A549 (cell line): Measurements from ENCODE around the gene TAF3. TPM values are rescaled to one million over a fixed set of nuclear protein-coding genes. Genes with fewer than 3 reads are reported as not detected.
A peak's percentile ranks its signal among the peaks of the same experiment; 100 is the strongest.

ENCODE experiments used
- ATAC-seq, 2 experiments: fragments of 200-7000 bp in 1 of 2; fragments of >200 bp in 1 of 2; cut with Nextera tagmentation in 1 of 2; cut with Tn5 transposase in 1 of 2; 3 replicates each; pipeline versions ENCODE4 v1.8.0 to v1.9.1; 2018 to 2020; ENCODE audit warnings: mild to moderate bottlenecking in 1 of 2, moderate library complexity in 1 of 2
- CTCF ChIA-PET: fragments of 300-600 bp; sonication (Branson Sonifier 250); formaldehyde crosslinking; extraction: SDS; loops from one replicate; lab custom pipeline; 2021; ENCODE audit warnings: antibody characterized with exemption, inconsistent platforms; lab: Yijun Ruan, JAX
- POLR2A ChIA-PET: fragments of 350-600 bp; formaldehyde crosslinking; extraction: SDS; loops from one replicate; lab custom pipeline; 2021; ENCODE audit warnings: antibody characterized with exemption, inconsistent platforms; lab: Yijun Ruan, JAX
- DNase-seq, 2 experiments: peaks; one replicate each; pipeline versions ENCODE4 v3.0.0 to v3.0.0-alpha.2; 2011 to 2016; ENCODE audit warnings: low read depth in 1 of 2, low spot score in 1 of 2
- FAIRE-seq: peaks from 2 replicates; lab custom pipeline; 2011; peaks lifted over from hg19 to GRCh38; lab: Jason Lieb, UNC
- H3K27ac ChIP-seq, 2 experiments: fragments of >200 bp; sonication (Bioruptor Twin); formaldehyde crosslinking; 3 replicates each; pipeline ENCODE4 v1.5.1; 2016 to 2017
- H3K4me1 ChIP-seq: fragments of >200 bp; sonication (Bioruptor Twin); formaldehyde crosslinking; 3 replicates; pipeline ENCODE4 v1.6.1; 2016
- H3K4me2 ChIP-seq: fragments of >200 bp; sonication (Bioruptor Twin); formaldehyde crosslinking; 3 replicates; pipeline ENCODE4 v1.6.1; 2016
- H3K4me3 ChIP-seq: fragments of >200 bp; sonication (Bioruptor Twin); formaldehyde crosslinking; 3 replicates; pipeline ENCODE4 v1.5.1; 2016
- H3K9me3 ChIP-seq: fragments of >200 bp; sonication (Bioruptor Twin); formaldehyde crosslinking; 3 replicates; pipeline ENCODE4 v1.6.1; 2016
- ATOH8 ChIP-seq: fragments of 250-450 bp; sonication (Bioruptor Pico); IDR thresholded peaks from 2 replicates; pipeline ENCODE4 v1.5.0; 2020; ENCODE audit warnings: low read depth, mild to moderate bottlenecking, moderate library complexity
- CBX8 ChIP-seq: fragments of 200-600 bp; sonication (generic); IDR thresholded peaks from 2 replicates; pipeline ENCODE4 v1.6.1; 2016
- CEBPB ChIP-seq, 2 experiments: fragments of >200 bp in 1 of 2; sonication (Bioruptor Twin) in 1 of 2; formaldehyde crosslinking in 1 of 2; IDR thresholded peaks; 2 replicates each; pipeline ENCODE4 v1.6.1; 2012 to 2016
- CTCF ChIP-seq: fragments of >200 bp; sonication (Bioruptor Twin); formaldehyde crosslinking; IDR thresholded peaks from 3 replicates; pipeline ENCODE4 v1.5.1; 2016
- EHMT2 ChIP-seq: fragments of 200-600 bp; sonication (generic); IDR thresholded peaks from 2 replicates; pipeline ENCODE4 v1.6.1; 2016; ENCODE audit warnings: antibody characterized with exemption, low read depth, mild to moderate bottlenecking, moderate library complexity
- EP300 ChIP-seq, 2 experiments: fragments of >200 bp; sonication (Bioruptor Twin); formaldehyde crosslinking; IDR thresholded peaks; 2 replicates in 1 of 2; 3 replicates in 1 of 2; pipeline ENCODE4 v1.6.1; 2016 to 2017
- ESRRA ChIP-seq: fragments of 150-350 bp; IDR thresholded peaks from 2 replicates; pipeline ENCODE4 v1.6.1; 2014; ENCODE audit warnings: mild to moderate bottlenecking, low read length, borderline replicate concordance
- FOSB ChIP-seq: fragments of 250-450 bp; sonication (Bioruptor Pico); IDR thresholded peaks from 2 replicates; pipeline ENCODE4 v1.5.0; 2020; ENCODE audit warnings: mild to moderate bottlenecking, moderate library complexity
- GATA3 ChIP-seq: IDR thresholded peaks from 2 replicates; pipeline ENCODE4 v1.6.1; 2012; ENCODE audit warnings: borderline replicate concordance
- HDAC2 ChIP-seq: fragments of 200-600 bp; sonication (generic); IDR thresholded peaks from 2 replicates; pipeline ENCODE4 v1.6.1; 2016
- HOXB13 ChIP-seq: fragments of 250-450 bp; sonication (Bioruptor Pico); IDR thresholded peaks from 2 replicates; pipeline ENCODE4 v1.5.0; 2020; ENCODE audit warnings: low read depth, mild to moderate bottlenecking, moderate library complexity
- MAZ ChIP-seq: fragments of 150-350 bp; IDR thresholded peaks from 2 replicates; pipeline ENCODE4 v1.6.1; 2014; ENCODE audit warnings: antibody characterized with exemption, low read depth, low read length, borderline replicate concordance
- NFE2L2 ChIP-seq: fragments of 150-350 bp; conservative IDR thresholded peaks from 2 replicates; pipeline ENCODE4 v1.6.1; 2014; ENCODE audit warnings: low read length
- RCOR1 ChIP-seq: fragments of 150-350 bp; IDR thresholded peaks from 2 replicates; pipeline ENCODE4 v1.6.1; 2014; ENCODE audit warnings: antibody characterized with exemption, low read length, low read depth
- REST ChIP-seq: fragments of 200-600 bp; sonication (generic); IDR thresholded peaks from 2 replicates; pipeline ENCODE4 v1.6.1; 2016; ENCODE audit warnings: antibody characterized with exemption, mild to moderate bottlenecking, moderate library complexity
- RNF2 ChIP-seq: fragments of 200-600 bp; sonication (generic); IDR thresholded peaks from 2 replicates; pipeline ENCODE4 v1.6.1; 2016; ENCODE audit warnings: low read depth, mild to moderate bottlenecking, antibody characterized with exemption, moderate library complexity, borderline replicate concordance
- SREBF2 ChIP-seq: fragments of 450-650 bp; IDR thresholded peaks from 2 replicates; pipeline ENCODE4 v1.6.1; 2014; ENCODE audit warnings: mild to moderate bottlenecking, moderate library complexity
- TFCP2L1 ChIP-seq: fragments of 250-450 bp; sonication (Bioruptor Pico); IDR thresholded peaks from 2 replicates; pipeline ENCODE4 v1.5.0; 2021; ENCODE audit warnings: mild to moderate bottlenecking
- TP53 ChIP-seq: fragments of 250-450 bp; sonication (Bioruptor Pico); IDR thresholded peaks from 2 replicates; pipeline ENCODE4 v1.5.0; 2021; ENCODE audit warnings: mild to moderate bottlenecking, moderate library complexity
- ZFP36 ChIP-seq: fragments of 450-650 bp; IDR thresholded peaks from 2 replicates; pipeline ENCODE4 v1.6.1; 2014; ENCODE audit warnings: borderline replicate concordance; ENCODE audit not compliant: partially characterized antibody
- ZNF302 ChIP-seq: fragments of 250-450 bp; sonication (Bioruptor Pico); IDR thresholded peaks from 2 replicates; pipeline ENCODE4 v1.9.0; 2021; ENCODE audit warnings: inconsistent platforms, mild to moderate bottlenecking, moderate library complexity
- ZSCAN20 ChIP-seq: fragments of 250-450 bp; sonication (Bioruptor Pico); IDR thresholded peaks from 2 replicates; pipeline ENCODE4 v1.8.0; 2022; ENCODE audit warnings: mild to moderate bottlenecking, moderate library complexity
- WGBS: methylation state at CpG from one replicate; pipeline ENCODE4 v1.1.6; 2017; ENCODE audit errors: missing lambda C conversion rate; 5-methylcytosine and 5-hydroxymethylcytosine counted together
- polyA plus RNA-seq, 4 experiments: library from polyadenylated mRNA; depleted of rRNA in 3 of 4; stranded (reverse); fragments of >200 nt; fragmentation: RNase III in 1 of 4; extraction: RNeasy Plus Mini Kit Qiagen cat#74134 plus additional on column Dnase treatment in 1 of 4; gene quantifications; 2 replicates in 3 of 4; 3 replicates in 1 of 4; pipeline ENCODE4 v1.2.3, GENCODE V29; 2011 to 2017
- TF ChIP-seq, protein P1 (sequence below): fragments of 150-350 bp; IDR thresholded peaks from 2 replicates; pipeline ENCODE4 v1.6.1; 2014; ENCODE audit warnings: low read depth, mild to moderate bottlenecking, low read length

The TAF3 gene
- polyA plus RNA-seq, 2 of the 4 experiments (the other 2 are of a cell fraction), result 5.7 to 6.1 TPM

GRCh38 chr10:7787857-7788638 is 30.3 kb upstream of the TAF3 start, which contains the start of the genes ATP5F1C and KIN (continued):
- peak; percentile 95 for TF ChIP-seq REST
- TF ChIP-seq ZSCAN20 (CRISPR knock-in tag), result no peak
- TF ChIP-seq SREBF2, result no peak
- TF ChIP-seq CEBPB (IDR thresholded peaks at IDR 0.05), result no peak

DNA sequence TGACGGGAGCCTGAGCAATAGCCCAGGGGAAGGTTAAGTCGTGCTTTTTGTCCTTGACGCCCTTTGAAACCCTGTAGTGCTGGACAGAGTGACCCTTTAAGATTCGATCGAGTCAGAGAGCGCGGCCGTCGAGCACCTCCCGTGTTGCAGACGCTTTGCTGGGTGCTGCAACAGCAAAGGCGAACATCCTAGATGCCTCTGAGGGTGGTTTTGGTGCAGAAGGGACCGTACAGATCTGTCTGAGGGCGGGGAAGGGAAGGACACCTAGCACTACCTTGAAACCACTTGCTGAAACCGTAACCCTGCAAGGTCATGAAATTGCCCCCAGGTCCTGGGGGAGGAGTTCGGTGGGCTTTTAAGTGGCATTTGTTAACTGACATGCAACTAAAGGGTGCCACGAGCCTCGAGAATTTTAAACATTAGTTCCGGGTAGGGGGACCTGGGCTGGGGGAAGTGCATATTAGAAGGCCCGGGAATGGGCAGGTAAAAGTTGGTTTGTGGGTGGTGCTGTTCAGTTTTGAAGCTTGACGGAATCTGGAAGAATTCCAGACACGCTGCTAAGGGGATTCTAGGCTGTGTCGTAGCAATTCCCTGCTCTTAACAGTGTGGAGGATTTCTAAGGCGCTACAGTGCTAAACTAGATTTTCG is 29.5 kb upstream of the TAF3 start:
- H3K9me3 ChIP-seq, result no peaks in the 10 kb centered on the region
- peak overlapping the region; percentile 94 to 97 for H3K27ac ChIP-seq
- WGBS, result 6% methylated on average over 21 of the region's 25 CpGs
- ChIA-PET POLR2A (interaction anchor here (1.0 to 2.1 kb wide), 7 partner anchors 9 to 88 kb away, joined by 3 to 30 read pairs (median 5); partner anchors contain the start of gene TAF3), CTCF (interaction anchor here (1.0 to 1.1 kb wide), 3 partner anchors 9 to 102 kb away, joined by 3 to 6 read pairs (median 3); no protein-coding TSS in a partner anchor)
- no peak for FAIRE-seq
- peaks cover 19% of the 10 kb centered on the region for H3K4me1 ChIP-seq
- H3K4me2 ChIP-seq, result peak overlapping the region; percentile 80
- H3K4me3 ChIP-seq, result peak overlapping the region; percentile 99
- DNase-seq, result no peak
- peak; percentile 44 to 46; a peak in 5 of 6 replicates for ATAC-seq
- TF ChIP-seq RNF2 (no peak), CBX8 (no peak)

- ChIA-PET POLR2A (interaction anchor here (2.1 kb wide), 2 partner anchors 8 to 29 kb away, joined by 25 to 30 read pairs; partner anchors contain the start of gene TAF3), CTCF (interaction anchor here (1.0 kb wide), 1 partner anchor 102 kb away, joined by 3 read pairs; no protein-coding TSS in a partner anchor)
- peak overlapping the region in 1 of 2 experiments; percentile 94; a peak in 1 of 6 replicates for H3K27ac ChIP-seq
- H3K4me2 ChIP-seq, result peak overlapping the region; percentile 80
- peak overlapping the region; percentile 99 for H3K4me3 ChIP-seq
- DNase-seq (no peak), FAIRE-seq (no peak), ATAC-seq (no peak)
- 28% methylated on average over 3 of the region's 3 CpGs for WGBS
- no peaks in the 10 kb centered on the region for H3K9me3 ChIP-seq
- H3K4me1 ChIP-seq, result peaks cover 19% of the 10 kb centered on the region
- TF ChIP-seq EHMT2, result no peak
- TF ChIP-seq RCOR1, result no peak
- TF ChIP-seq FOSB (CRISPR knock-in tag), result no peak
- TF ChIP-seq TP53, result no peak
- no peak for TF ChIP-seq ZSCAN20 (CRISPR knock-in tag)
- TF ChIP-seq HOXB13 (CRISPR knock-in tag), result no peak
- TF ChIP-seq HDAC2, result no peak
- no peak for TF ChIP-seq NFE2L2
- no peak for TF ChIP-seq ZFP36
- no peak for TF ChIP-seq ESRRA
- no peak for TF ChIP-seq CTCF
- TF ChIP-seq ZNF302, result no peak
- no peak for TF ChIP-seq GATA3
- no peak for TF ChIP-seq MAZ
- no peak for TF ChIP-seq TFCP2L1 (CRISPR knock-in tag)
- no peak for TF ChIP-seq CEBPB (IDR thresholded peaks at IDR 0.05)
- no peak for TF ChIP-seq EP300 (IDR thresholded peaks at IDR 0.05)
- no peak for TF ChIP-seq ATOH8 (CRISPR knock-in tag)
- TF ChIP-seq, protein P1, sequence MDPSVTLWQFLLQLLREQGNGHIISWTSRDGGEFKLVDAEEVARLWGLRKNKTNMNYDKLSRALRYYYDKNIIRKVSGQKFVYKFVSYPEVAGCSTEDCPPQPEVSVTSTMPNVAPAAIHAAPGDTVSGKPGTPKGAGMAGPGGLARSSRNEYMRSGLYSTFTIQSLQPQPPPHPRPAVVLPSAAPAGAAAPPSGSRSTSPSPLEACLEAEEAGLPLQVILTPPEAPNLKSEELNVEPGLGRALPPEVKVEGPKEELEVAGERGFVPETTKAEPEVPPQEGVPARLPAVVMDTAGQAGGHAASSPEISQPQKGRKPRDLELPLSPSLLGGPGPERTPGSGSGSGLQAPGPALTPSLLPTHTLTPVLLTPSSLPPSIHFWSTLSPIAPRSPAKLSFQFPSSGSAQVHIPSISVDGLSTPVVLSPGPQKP, result no peak
Observed at GRCh38 chr10:7789390-7789789, 28.9 kb upstream of the TAF3 start.
